Activated CD4-positive, alpha-beta T cell treated with anti-CD3 and anti-CD28 coated beads for 36 hours (primary cell): Measurements from ENCODE around the gene PRKD1. TPM values are rescaled to one million over a fixed set of nuclear protein-coding genes. Genes with fewer than 3 reads are reported as not detected.

Experiments
- ATAC-seq: fragments of 200-7000 bp; cut with Tn5 transposase; one replicate; pipeline ENCODE4 v1.10.0; 2021; ENCODE audit warnings: mild to moderate bottlenecking, moderate library complexity
- CTCF ChIA-PET: fragments of 350-600 bp; sonication (Branson Sonifier 250); formaldehyde crosslinking; loops from one replicate; lab custom pipeline; 2021; ENCODE audit warnings: antibody characterized with exemption; lab: Charles Lee
- POLR2A ChIA-PET: fragments of 350-600 bp; sonication (Branson Sonifier 250); formaldehyde crosslinking; loops from one replicate; lab custom pipeline; 2021; ENCODE audit warnings: antibody characterized with exemption, inconsistent platforms; lab: Charles Lee
- DNase-seq: peaks from one replicate; pipeline ENCODE4 v3.0.0-alpha.2; 2020
- H3K27ac Mint-ChIP-seq: one replicate; pipeline ENCODE4 v1.8.0; 2021; ENCODE audit warnings: mixed read lengths
- H3K27me3 Mint-ChIP-seq: one replicate; pipeline ENCODE4 v1.8.0; 2021; ENCODE audit warnings: mixed read lengths
- H3K36me3 Mint-ChIP-seq: one replicate; pipeline ENCODE4 v1.8.0; 2021; ENCODE audit warnings: low read depth, mixed read lengths
- H3K4me1 Mint-ChIP-seq: one replicate; pipeline ENCODE4 v1.8.0; 2021; ENCODE audit warnings: mixed read lengths
- H3K4me3 Mint-ChIP-seq: one replicate; pipeline ENCODE4 v1.8.0; 2021; ENCODE audit warnings: mild to moderate bottlenecking, moderate library complexity, mixed read lengths
- H3K9me3 Mint-ChIP-seq: one replicate; pipeline ENCODE4 v1.8.0; 2021; ENCODE audit warnings: low read depth, mixed read lengths
- intact Hi-C, 2 experiments: fragments of 100-400 bp; cut with DNase I in 1 of 2; cut with micrococcal nuclease in 1 of 2; formaldehyde crosslinking; loops; one replicate each; pipeline versions ENCODE4 v1.14.2 to v1.15.1; 2022 to 2024; cut with DNase I, micrococcal nuclease
- total RNA-seq, 2 experiments: library from RNA; stranded (reverse); gene quantifications; one replicate each; pipeline ENCODE4 v1.2.3, GENCODE V29; 2021

The PRKD1 gene
- total RNA-seq, 2 experiments from 2014 or later = not detected

- CTCF ChIA-PET = no interaction called here
- Mint-ChIP-seq H3K27me3 (no peaks in the 10 kb centered on the region), H3K36me3 (no peaks in the 10 kb centered on the region), H3K4me3 (no peak overlapping the region), H3K27ac (no peak overlapping the region), H3K4me1 (no peaks in the 10 kb centered on the region), H3K9me3 (peaks cover 10% of the 10 kb centered on the region)
- DNase-seq (no peak), ATAC-seq (no peak)
- intact Hi-C loops = no loop called here
- POLR2A ChIA-PET = no interaction called here
Measured at GRCh38 chr14:29806124-29806517, 121.5 kb downstream of the PRKD1 start.

GRCh38 chr14:29805415-29806123 lies 122.1 kb downstream of the PRKD1 start:
- peaks cover 10% of the 10 kb centered on the region for H3K9me3 Mint-ChIP-seq
- no peaks in the 10 kb centered on the region for H3K36me3 Mint-ChIP-seq
- H3K27me3 Mint-ChIP-seq = no peaks in the 10 kb centered on the region
- ChIA-PET POLR2A (no interaction called here), CTCF (no interaction called here)
- no peak overlapping the region for H3K27ac Mint-ChIP-seq
- DNase-seq = peak; percentile 8
- no peak overlapping the region for H3K4me3 Mint-ChIP-seq
- peak; percentile 36 for ATAC-seq
- intact Hi-C loops = no loop called here
- H3K4me1 Mint-ChIP-seq = no peaks in the 10 kb centered on the region

GRCh38 chr14:29804481-29805266 lies 123.0 kb downstream of the PRKD1 start:
- intact Hi-C loops = no loop called here
- Mint-ChIP-seq H3K27me3 (no peaks in the 10 kb centered on the region), H3K36me3 (no peaks in the 10 kb centered on the region), H3K9me3 (peaks cover 10% of the 10 kb centered on the region), H3K4me3 (no peak overlapping the region), H3K27ac (no peak overlapping the region), H3K4me1 (no peaks in the 10 kb centered on the region)
- POLR2A ChIA-PET = no interaction called here
- ATAC-seq = no peak
- CTCF ChIA-PET = interaction anchor here (0.7 kb wide), 1 partner anchor 47 kb away, joined by 3 read pairs; no protein-coding TSS in a partner anchor
- no peak for DNase-seq

GRCh38 chr14:29803045-29803444 lies 124.6 kb downstream of the PRKD1 start:
- H3K36me3 Mint-ChIP-seq = no peaks in the 10 kb centered on the region
- peaks cover 4% of the 10 kb centered on the region for H3K9me3 Mint-ChIP-seq
- no peak overlapping the region for H3K27ac Mint-ChIP-seq
- no peaks in the 10 kb centered on the region for H3K4me1 Mint-ChIP-seq
- DNase-seq (no peak), ATAC-seq (no peak)
- intact Hi-C loops = no loop called here
- CTCF ChIA-PET = no interaction called here
- H3K4me3 Mint-ChIP-seq = no peak overlapping the region
- H3K27me3 Mint-ChIP-seq = no peaks in the 10 kb centered on the region
- POLR2A ChIA-PET = no interaction called here

GRCh38 chr14:29802211-29802610 lies 125.4 kb downstream of the PRKD1 start:
- ChIA-PET CTCF (interaction anchor here (1.0 to 1.5 kb wide), 2 partner anchors 14 to 19 kb away, joined by 3 read pairs; no protein-coding TSS in a partner anchor), POLR2A (no interaction called here)
- no peaks in the 10 kb centered on the region for H3K36me3 Mint-ChIP-seq
- ATAC-seq (no peak), DNase-seq (no peak)
- peaks cover 4% of the 10 kb centered on the region for H3K9me3 Mint-ChIP-seq
- H3K27me3 Mint-ChIP-seq = no peaks in the 10 kb centered on the region
- intact Hi-C loops = no loop called here
- H3K4me1 Mint-ChIP-seq = no peaks in the 10 kb centered on the region
- no peak overlapping the region for H3K4me3 Mint-ChIP-seq
- no peak overlapping the region for H3K27ac Mint-ChIP-seq

- no peak overlapping the region for H3K27ac Mint-ChIP-seq
- H3K4me3 Mint-ChIP-seq = no peak overlapping the region
- no peaks in the 10 kb centered on the region for H3K27me3 Mint-ChIP-seq
- no peak for ATAC-seq
- no peaks in the 10 kb centered on the region for H3K36me3 Mint-ChIP-seq
- no peaks in the 10 kb centered on the region for H3K4me1 Mint-ChIP-seq
- intact Hi-C loops = no loop called here
- POLR2A ChIA-PET = no interaction called here
- H3K9me3 Mint-ChIP-seq = peaks cover 4% of the 10 kb centered on the region
- DNase-seq = no peak
- CTCF ChIA-PET = interaction anchor here (1.0 to 1.5 kb wide), 2 partner anchors 15 to 18 kb away, joined by 3 read pairs; no protein-coding TSS in a partner anchor
Measured at GRCh38 chr14:29800961-29801360, 126.7 kb downstream of the PRKD1 start.

GRCh38 chr14:29799464-29800095 lies 128.1 kb downstream of the PRKD1 start:
- no peak overlapping the region for H3K4me3 Mint-ChIP-seq
- ChIA-PET POLR2A (no interaction called here), CTCF (no interaction called here)
- no peaks in the 10 kb centered on the region for H3K27me3 Mint-ChIP-seq
- ATAC-seq (no peak), DNase-seq (no peak)
- H3K27ac Mint-ChIP-seq = no peak overlapping the region
- H3K4me1 Mint-ChIP-seq = no peaks in the 10 kb centered on the region
- no peaks in the 10 kb centered on the region for H3K36me3 Mint-ChIP-seq
- no peaks in the 10 kb centered on the region for H3K9me3 Mint-ChIP-seq
- intact Hi-C loops = no loop called here

GRCh38 chr14:29798811-29799210 lies 128.8 kb downstream of the PRKD1 start:
- Mint-ChIP-seq H3K9me3 (no peaks in the 10 kb centered on the region), H3K36me3 (no peaks in the 10 kb centered on the region), H3K27me3 (no peaks in the 10 kb centered on the region), H3K4me1 (no peaks in the 10 kb centered on the region), H3K27ac (no peak overlapping the region), H3K4me3 (no peak overlapping the region)
- ATAC-seq (no peak), DNase-seq (no peak)
- POLR2A ChIA-PET = no interaction called here
- intact Hi-C loops = no loop called here
- CTCF ChIA-PET = no interaction called here

- Mint-ChIP-seq H3K9me3 (no peaks in the 10 kb centered on the region), H3K36me3 (no peaks in the 10 kb centered on the region), H3K4me1 (no peaks in the 10 kb centered on the region), H3K4me3 (no peak overlapping the region), H3K27ac (no peak overlapping the region), H3K27me3 (no peaks in the 10 kb centered on the region)
- intact Hi-C loops = no loop called here
- ATAC-seq (no peak), DNase-seq (no peak)
- ChIA-PET CTCF (no interaction called here), POLR2A (no interaction called here)
Measured at GRCh38 chr14:29798108-29798663, 129.5 kb downstream of the PRKD1 start.

- DNase-seq (no peak), ATAC-seq (no peak)
- no peak overlapping the region for H3K27ac Mint-ChIP-seq
- no peaks in the 10 kb centered on the region for H3K27me3 Mint-ChIP-seq
- no peaks in the 10 kb centered on the region for H3K36me3 Mint-ChIP-seq
- no peak overlapping the region for H3K4me3 Mint-ChIP-seq
- intact Hi-C loops = no loop called here
- H3K4me1 Mint-ChIP-seq = no peaks in the 10 kb centered on the region
- CTCF ChIA-PET = no interaction called here
- H3K9me3 Mint-ChIP-seq = no peaks in the 10 kb centered on the region
- POLR2A ChIA-PET = no interaction called here
Measured at GRCh38 chr14:29796853-29797252, 130.8 kb downstream of the PRKD1 start.

GRCh38 chr14:29789475-29789874 lies 138.2 kb downstream of the PRKD1 start:
- ChIA-PET CTCF (no interaction called here), POLR2A (no interaction called here)
- Mint-ChIP-seq H3K9me3 (peaks cover 12% of the 10 kb centered on the region), H3K36me3 (no peaks in the 10 kb centered on the region), H3K27me3 (no peaks in the 10 kb centered on the region), H3K4me3 (no peak overlapping the region), H3K27ac (no peak overlapping the region), H3K4me1 (no peaks in the 10 kb centered on the region)
- intact Hi-C loops = no loop called here
- DNase-seq = no peak
- no peak for ATAC-seq
